OCI-LY7 (cell line): ENCODE measurements around the gene GOLT1A.

Source experiments
- EZH2phosphoT487 ChIP-seq: fragments of 200-600 bp; sonication (generic); IDR thresholded peaks from 2 replicates; pipeline ENCODE4 v1.6.1; 2018; ENCODE audit warnings: low read depth, borderline replicate concordance, mild to moderate bottlenecking, mixed run types, antibody characterized with exemption, low read length, moderate library complexity, mixed read lengths
- TF ChIP-seq, protein P1 (sequence below): fragments of 200-600 bp; sonication (generic); conservative IDR thresholded peaks from 2 replicates; pipeline ENCODE4 v1.5.1; 2014; ENCODE audit warnings: mild to moderate bottlenecking, antibody characterized with exemption, low read length, moderate library complexity, mixed read lengths

DNA sequence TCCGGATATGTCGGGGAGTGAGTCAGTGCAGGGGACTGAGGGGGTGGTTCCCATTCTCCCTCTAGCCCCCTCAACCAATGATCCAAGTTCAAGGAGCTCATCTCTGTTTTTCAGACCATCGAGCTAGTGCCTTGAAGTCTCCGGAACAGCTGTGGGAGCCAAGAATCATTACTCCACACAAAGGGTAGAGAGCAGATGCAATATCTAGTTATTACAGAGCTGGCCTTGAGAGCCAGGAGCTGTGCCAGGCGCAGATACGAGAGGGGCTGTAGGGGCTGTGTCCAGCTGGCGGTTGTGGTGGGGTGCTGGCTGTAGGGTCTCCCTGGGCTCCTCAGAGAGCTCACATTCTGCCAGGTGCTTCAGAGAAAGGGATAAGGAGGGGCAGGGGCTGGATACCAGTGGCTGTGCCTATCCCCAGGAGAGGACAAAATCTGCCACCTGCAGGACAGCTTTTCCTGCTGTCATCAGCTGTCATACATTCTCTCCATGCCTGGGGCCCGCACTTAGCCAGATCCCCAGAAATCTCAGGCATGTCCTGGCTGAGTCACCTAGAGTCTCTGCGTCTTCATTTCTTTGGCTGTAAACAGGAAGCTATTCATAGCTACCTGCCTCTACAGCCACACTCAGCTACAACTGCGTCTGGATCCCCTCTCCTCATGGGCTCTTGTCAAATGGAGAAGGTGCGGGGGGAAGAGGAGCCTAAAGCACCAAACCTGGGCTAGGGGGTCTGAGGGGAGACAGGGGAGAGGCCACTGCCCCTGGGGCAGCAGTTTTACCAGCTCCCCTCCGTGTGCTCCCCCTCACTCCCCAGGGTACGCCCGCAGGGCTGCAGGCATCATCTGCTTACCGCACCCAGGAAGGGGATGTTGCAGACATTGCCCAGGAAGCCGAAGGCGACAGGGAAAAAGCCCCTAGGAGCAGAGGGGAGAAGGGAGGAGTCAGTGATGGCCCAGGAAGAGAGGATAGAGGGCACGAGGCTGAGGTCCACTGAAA, 15.1 kb downstream of the GOLT1A start:
- TF ChIP-seq, protein P1, sequence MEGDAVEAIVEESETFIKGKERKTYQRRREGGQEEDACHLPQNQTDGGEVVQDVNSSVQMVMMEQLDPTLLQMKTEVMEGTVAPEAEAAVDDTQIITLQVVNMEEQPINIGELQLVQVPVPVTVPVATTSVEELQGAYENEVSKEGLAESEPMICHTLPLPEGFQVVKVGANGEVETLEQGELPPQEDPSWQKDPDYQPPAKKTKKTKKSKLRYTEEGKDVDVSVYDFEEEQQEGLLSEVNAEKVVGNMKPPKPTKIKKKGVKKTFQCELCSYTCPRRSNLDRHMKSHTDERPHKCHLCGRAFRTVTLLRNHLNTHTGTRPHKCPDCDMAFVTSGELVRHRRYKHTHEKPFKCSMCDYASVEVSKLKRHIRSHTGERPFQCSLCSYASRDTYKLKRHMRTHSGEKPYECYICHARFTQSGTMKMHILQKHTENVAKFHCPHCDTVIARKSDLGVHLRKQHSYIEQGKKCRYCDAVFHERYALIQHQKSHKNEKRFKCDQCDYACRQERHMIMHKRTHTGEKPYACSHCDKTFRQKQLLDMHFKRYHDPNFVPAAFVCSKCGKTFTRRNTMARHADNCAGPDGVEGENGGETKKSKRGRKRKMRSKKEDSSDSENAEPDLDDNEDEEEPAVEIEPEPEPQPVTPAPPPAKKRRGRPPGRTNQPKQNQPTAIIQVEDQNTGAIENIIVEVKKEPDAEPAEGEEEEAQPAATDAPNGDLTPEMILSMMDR, result no peak
- TF ChIP-seq EZH2phosphoT487, result no peak
